ENCODE measurements around the gene ARMH2.

Gene ARMH2

GRCh38 chr6:24833711-24834386 lies 35.1 kb upstream of the ARMH2 start:
- H3K27ac ChIP-seq (ENCODE audit: insufficient read depth, low read length, poor library complexity, severe bottlenecking): no peak overlapping the region
- no peaks in the 10 kb centered on the region for H3K9me3 ChIP-seq (ENCODE audit: control insufficient read depth, low read length)
- no peak overlapping the region for H3K4me3 ChIP-seq (ENCODE audit: insufficient read depth, low read depth, low read length, poor library complexity, severe bottlenecking)
- peaks cover 85% of the 10 kb centered on the region for H3K36me3 ChIP-seq (ENCODE audit: control insufficient read depth, insufficient read depth, low read length)
- no peak for DNase-seq
- no peaks in the 10 kb centered on the region for H3K27me3 ChIP-seq (replicated peaks; ENCODE audit: control insufficient read depth, insufficient read depth, low read length, poor library complexity, severe bottlenecking)
- H3K4me1 ChIP-seq (ENCODE audit: control insufficient read depth, insufficient read depth, low read length, poor library complexity, severe bottlenecking): no peaks in the 10 kb centered on the region

DNA sequence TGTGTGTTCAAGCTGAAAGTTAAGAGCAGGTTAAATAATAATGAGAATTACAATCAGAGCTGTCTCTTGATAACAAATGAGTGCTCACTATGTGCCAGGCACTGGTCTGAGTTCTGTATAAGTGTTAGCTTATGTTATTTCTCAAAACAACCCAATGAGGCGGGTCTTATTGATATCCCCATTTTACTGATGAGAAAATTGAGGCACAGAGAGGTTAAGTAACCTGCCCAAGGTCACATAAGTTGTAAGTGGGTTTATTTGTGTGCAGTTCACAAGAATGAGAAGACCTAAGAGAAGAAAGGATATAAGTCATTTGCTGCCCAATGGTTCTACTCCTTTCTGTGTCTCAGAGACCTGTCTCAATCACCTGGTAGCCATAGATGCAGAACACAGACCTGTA lies 34.1 kb upstream of the ARMH2 start:
- H3K9me3 ChIP-seq (ENCODE audit: control insufficient read depth, low read length): no peaks in the 10 kb centered on the region
- no peak overlapping the region for H3K4me3 ChIP-seq (ENCODE audit: insufficient read depth, low read depth, low read length, poor library complexity, severe bottlenecking)
- no peaks in the 10 kb centered on the region for H3K27me3 ChIP-seq (replicated peaks; ENCODE audit: control insufficient read depth, insufficient read depth, low read length, poor library complexity, severe bottlenecking)
- DNase-seq: no peak
- peaks cover 86% of the 10 kb centered on the region for H3K36me3 ChIP-seq (ENCODE audit: control insufficient read depth, insufficient read depth, low read length)
- no peak overlapping the region for H3K27ac ChIP-seq (ENCODE audit: insufficient read depth, low read length, poor library complexity, severe bottlenecking)
- no peaks in the 10 kb centered on the region for H3K4me1 ChIP-seq (ENCODE audit: control insufficient read depth, insufficient read depth, low read length, poor library complexity, severe bottlenecking)

- H3K4me3 ChIP-seq (ENCODE audit: insufficient read depth, low read depth, low read length, poor library complexity, severe bottlenecking): no peak overlapping the region
- no peak overlapping the region for H3K27ac ChIP-seq (ENCODE audit: insufficient read depth, low read length, poor library complexity, severe bottlenecking)
- no peaks in the 10 kb centered on the region for H3K27me3 ChIP-seq (replicated peaks; ENCODE audit: control insufficient read depth, insufficient read depth, low read length, poor library complexity, severe bottlenecking)
- H3K9me3 ChIP-seq (ENCODE audit: control insufficient read depth, low read length): no peaks in the 10 kb centered on the region
- H3K4me1 ChIP-seq (ENCODE audit: control insufficient read depth, insufficient read depth, low read length, poor library complexity, severe bottlenecking): no peaks in the 10 kb centered on the region
- DNase-seq: no peak
- peaks cover 93% of the 10 kb centered on the region for H3K36me3 ChIP-seq (ENCODE audit: control insufficient read depth, insufficient read depth, low read length)
Observed at GRCh38 chr6:24831771-24832716, 33.3 kb upstream of the ARMH2 start.

DNA sequence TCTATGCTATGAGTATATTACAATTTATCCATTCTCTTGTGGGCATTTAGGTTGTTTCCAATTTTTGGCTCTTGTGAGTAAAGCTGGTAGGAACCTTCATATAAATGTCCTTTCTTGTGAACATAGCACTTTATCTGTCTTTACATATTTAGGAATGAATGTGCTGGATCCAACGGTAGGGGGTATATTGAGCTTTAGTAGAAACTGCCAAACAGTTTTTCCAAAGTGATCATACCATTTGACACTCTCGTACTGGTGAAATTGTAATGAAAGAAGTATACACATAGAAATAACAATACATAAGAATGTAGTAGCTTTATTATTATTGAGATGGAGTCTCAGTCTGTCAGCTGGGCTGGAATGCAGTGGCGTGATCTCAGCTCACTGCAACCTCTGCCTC lies 30.9 kb upstream of the ARMH2 start:
- DNase-seq: no peak
- H3K4me1 ChIP-seq (ENCODE audit: control insufficient read depth, insufficient read depth, low read length, poor library complexity, severe bottlenecking): no peaks in the 10 kb centered on the region
- H3K9me3 ChIP-seq (ENCODE audit: control insufficient read depth, low read length): no peaks in the 10 kb centered on the region
- no peak overlapping the region for H3K27ac ChIP-seq (ENCODE audit: insufficient read depth, low read length, poor library complexity, severe bottlenecking)
- H3K4me3 ChIP-seq (ENCODE audit: insufficient read depth, low read depth, low read length, poor library complexity, severe bottlenecking): no peak overlapping the region
- peaks cover 97% of the 10 kb centered on the region for H3K36me3 ChIP-seq (ENCODE audit: control insufficient read depth, insufficient read depth, low read length)
- no peaks in the 10 kb centered on the region for H3K27me3 ChIP-seq (replicated peaks; ENCODE audit: control insufficient read depth, insufficient read depth, low read length, poor library complexity, severe bottlenecking)

GRCh38 chr6:24827970-24828369 lies 29.3 kb upstream of the ARMH2 start:
- peak overlapping the region; percentile 26 for H3K27ac ChIP-seq (ENCODE audit: insufficient read depth, low read length, poor library complexity, severe bottlenecking)
- no peaks in the 10 kb centered on the region for H3K9me3 ChIP-seq (ENCODE audit: control insufficient read depth, low read length)
- peaks cover 97% of the 10 kb centered on the region for H3K36me3 ChIP-seq (ENCODE audit: control insufficient read depth, insufficient read depth, low read length)
- no peaks in the 10 kb centered on the region for H3K4me1 ChIP-seq (ENCODE audit: control insufficient read depth, insufficient read depth, low read length, poor library complexity, severe bottlenecking)
- no peak for DNase-seq
- H3K27me3 ChIP-seq (replicated peaks; ENCODE audit: control insufficient read depth, insufficient read depth, low read length, poor library complexity, severe bottlenecking): no peaks in the 10 kb centered on the region
- H3K4me3 ChIP-seq (ENCODE audit: insufficient read depth, low read depth, low read length, poor library complexity, severe bottlenecking): no peak overlapping the region

DNA sequence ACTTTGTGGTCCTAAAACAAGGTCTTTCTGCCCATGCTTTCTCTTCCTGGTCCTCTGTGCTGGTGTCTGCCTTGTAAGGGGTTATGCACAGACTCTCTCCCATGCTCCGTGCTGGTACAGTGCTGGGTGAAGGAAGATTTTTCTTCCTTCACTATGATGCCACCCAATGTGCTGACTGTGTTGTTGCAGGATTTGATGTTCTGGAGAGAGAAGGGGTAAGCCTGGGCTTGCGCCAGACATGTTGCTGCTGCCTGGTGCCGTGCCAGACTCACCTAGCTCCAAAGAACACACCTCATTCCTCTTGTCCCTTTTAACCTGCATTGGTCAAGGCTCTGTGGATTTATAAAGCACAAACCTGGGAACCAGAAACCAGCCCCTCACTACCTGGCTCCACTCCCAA lies 28.4 kb upstream of the ARMH2 start:
- peak overlapping the region; percentile 26 for H3K27ac ChIP-seq (ENCODE audit: insufficient read depth, low read length, poor library complexity, severe bottlenecking)
- no peaks in the 10 kb centered on the region for H3K27me3 ChIP-seq (replicated peaks; ENCODE audit: control insufficient read depth, insufficient read depth, low read length, poor library complexity, severe bottlenecking)
- no peaks in the 10 kb centered on the region for H3K9me3 ChIP-seq (ENCODE audit: control insufficient read depth, low read length)
- DNase-seq: no peak
- no peaks in the 10 kb centered on the region for H3K4me1 ChIP-seq (ENCODE audit: control insufficient read depth, insufficient read depth, low read length, poor library complexity, severe bottlenecking)
- H3K36me3 ChIP-seq (ENCODE audit: control insufficient read depth, insufficient read depth, low read length): peaks cover 95% of the 10 kb centered on the region
- no peak overlapping the region for H3K4me3 ChIP-seq (ENCODE audit: insufficient read depth, low read depth, low read length, poor library complexity, severe bottlenecking)

DNA sequence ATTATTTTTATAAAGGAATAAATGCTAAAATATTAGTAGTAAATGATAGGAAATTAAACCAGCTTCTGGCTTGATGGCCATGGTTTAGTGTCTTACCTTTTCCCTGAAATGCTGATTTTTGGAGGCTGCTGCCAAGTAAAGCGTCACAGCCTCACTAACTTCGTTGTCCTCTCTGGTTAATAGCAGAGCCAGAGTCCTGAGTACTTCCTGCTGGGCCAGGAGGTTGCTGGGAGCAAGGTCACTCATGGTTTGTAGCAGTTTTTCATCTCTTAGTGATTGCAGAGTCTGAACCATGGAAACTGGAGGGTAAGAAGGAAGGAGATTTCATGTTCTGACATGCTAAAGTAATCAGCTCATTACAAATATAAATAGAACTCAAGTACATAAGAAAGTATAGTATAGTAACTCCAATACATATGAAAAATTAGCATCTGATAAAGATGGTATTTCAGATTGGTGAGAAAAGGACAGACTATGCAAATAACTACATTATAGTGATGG lies 26.5 kb upstream of the ARMH2 start:
- DNase-seq: no peak
- Histone ChIP-seq H3K4me3 (ENCODE audit: insufficient read depth, low read depth, low read length, poor library complexity, severe bottlenecking) (no peak overlapping the region), H3K27me3 (replicated peaks; ENCODE audit: control insufficient read depth, insufficient read depth, low read length, poor library complexity, severe bottlenecking) (no peaks in the 10 kb centered on the region), H3K4me1 (ENCODE audit: control insufficient read depth, insufficient read depth, low read length, poor library complexity, severe bottlenecking) (no peaks in the 10 kb centered on the region), H3K36me3 (ENCODE audit: control insufficient read depth, insufficient read depth, low read length) (peaks cover 92% of the 10 kb centered on the region), H3K9me3 (ENCODE audit: control insufficient read depth, low read length) (no peaks in the 10 kb centered on the region), H3K27ac (ENCODE audit: insufficient read depth, low read length, poor library complexity, severe bottlenecking) (no peak overlapping the region)

DNA sequence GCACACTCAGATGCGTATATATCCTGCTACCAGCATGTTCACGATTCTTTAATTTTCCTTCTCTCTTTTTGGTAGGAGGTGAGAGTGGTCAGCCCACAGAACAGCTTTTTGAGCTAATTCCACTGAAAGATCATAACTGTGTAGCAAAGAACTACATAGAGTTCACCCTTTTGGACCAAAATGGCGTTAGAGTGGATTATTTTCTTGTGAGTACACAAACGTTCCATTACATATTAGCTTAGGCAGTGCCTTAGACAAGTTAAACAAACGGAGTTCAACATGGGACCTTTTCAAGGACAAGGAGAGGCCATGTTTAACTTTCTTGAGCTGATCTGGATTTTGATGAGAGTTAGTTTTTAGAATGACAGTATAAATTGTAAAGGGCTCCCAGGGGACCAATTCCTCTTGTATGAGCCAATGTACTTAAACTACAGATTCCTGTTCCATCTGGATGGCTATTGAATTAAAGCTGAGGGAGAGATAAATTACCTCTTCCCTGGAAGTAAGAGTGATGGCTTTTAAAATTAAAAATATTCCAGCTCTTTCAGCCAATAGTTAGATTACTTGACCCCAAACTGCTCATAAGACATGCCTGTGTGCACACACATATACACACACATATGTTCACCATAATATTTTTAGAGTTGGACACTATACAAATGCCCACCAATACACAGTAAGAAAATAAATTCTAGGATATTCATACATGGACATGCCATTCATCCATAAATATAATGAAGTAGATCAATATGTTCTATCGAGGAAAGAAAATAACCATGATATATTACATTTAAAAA lies 25.6 kb upstream of the ARMH2 start:
- Histone ChIP-seq H3K27ac (ENCODE audit: insufficient read depth, low read length, poor library complexity, severe bottlenecking) (no peak overlapping the region), H3K36me3 (ENCODE audit: control insufficient read depth, insufficient read depth, low read length) (peaks cover 88% of the 10 kb centered on the region), H3K4me1 (ENCODE audit: control insufficient read depth, insufficient read depth, low read length, poor library complexity, severe bottlenecking) (no peaks in the 10 kb centered on the region), H3K27me3 (replicated peaks; ENCODE audit: control insufficient read depth, insufficient read depth, low read length, poor library complexity, severe bottlenecking) (no peaks in the 10 kb centered on the region), H3K4me3 (ENCODE audit: insufficient read depth, low read depth, low read length, poor library complexity, severe bottlenecking) (no peak overlapping the region), H3K9me3 (ENCODE audit: control insufficient read depth, low read length) (no peaks in the 10 kb centered on the region)
- DNase-seq: no peak

DNA sequence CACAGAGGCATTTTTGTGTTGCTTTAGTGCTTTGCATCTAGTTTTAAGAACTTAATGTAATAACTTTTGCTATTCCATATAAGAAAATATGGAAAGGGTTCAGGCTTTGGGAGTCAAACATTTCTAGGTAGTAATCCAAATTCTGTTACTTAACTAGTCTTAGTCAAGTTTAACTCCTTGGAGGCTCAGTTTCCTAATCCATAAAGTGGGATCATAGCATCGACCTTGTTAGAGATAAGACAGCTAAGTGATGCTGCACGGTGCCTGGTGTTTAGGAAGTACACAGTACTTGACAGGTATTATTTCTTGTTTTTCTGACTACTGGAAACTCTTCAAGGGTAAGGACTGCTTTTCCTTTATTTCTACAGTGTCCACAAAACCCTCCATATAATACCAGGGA lies 24.5 kb upstream of the ARMH2 start:
- no peak overlapping the region for H3K4me3 ChIP-seq (ENCODE audit: insufficient read depth, low read depth, low read length, poor library complexity, severe bottlenecking)
- no peak for DNase-seq
- H3K4me1 ChIP-seq (ENCODE audit: control insufficient read depth, insufficient read depth, low read length, poor library complexity, severe bottlenecking): no peaks in the 10 kb centered on the region
- no peaks in the 10 kb centered on the region for H3K9me3 ChIP-seq (ENCODE audit: control insufficient read depth, low read length)
- no peaks in the 10 kb centered on the region for H3K27me3 ChIP-seq (replicated peaks; ENCODE audit: control insufficient read depth, insufficient read depth, low read length, poor library complexity, severe bottlenecking)
- H3K27ac ChIP-seq (ENCODE audit: insufficient read depth, low read length, poor library complexity, severe bottlenecking): peak overlapping the region; percentile 7
- peaks cover 88% of the 10 kb centered on the region for H3K36me3 ChIP-seq (ENCODE audit: control insufficient read depth, insufficient read depth, low read length)

All from effector memory CD4-positive, alpha-beta T cell (primary cell).